ENCODE measurements around the gene TXNL4B. TPM values are rescaled to one million over a fixed set of nuclear protein-coding genes. Genes with fewer than 3 reads are reported as not detected.

Gene TXNL4B
- total and polyA plus RNA-seq, 4 donors, result 5.4 to 17.7 (median 12.7) TPM

- Histone ChIP-seq H3K9me3 (ENCODE audit: control insufficient read depth in 4 of 4, insufficient read depth in 3 of 4, low read length in 3 of 4) (no peaks in the 10 kb centered on the region), H3K9ac (ENCODE audit: insufficient read depth in 1 of 2, low read length in 2 of 2) (no peak overlapping the region), H3K4me3 (no peak overlapping the region), H3K27me3 (ENCODE audit: control insufficient read depth in 3 of 3, insufficient read depth in 3 of 3, low read length in 2 of 3) (no peaks in the 10 kb centered on the region), H3K4me1 (ENCODE audit: control insufficient read depth in 5 of 5, insufficient read depth in 5 of 5, low read length in 5 of 5) (no peaks in the 10 kb centered on the region), H3K36me3 (ENCODE audit: control insufficient read depth in 4 of 4, insufficient read depth in 4 of 4, low read length in 4 of 4) (no peaks in the 10 kb centered on the region), H3K27ac (ENCODE audit: low read depth in 1 of 2, low read length in 1 of 2) (no peak overlapping the region)
- 93 to 96% methylated on average over 4 of the region's 4 CpGs for WGBS, 2 donors
- TF ChIP-seq, protein P1, sequence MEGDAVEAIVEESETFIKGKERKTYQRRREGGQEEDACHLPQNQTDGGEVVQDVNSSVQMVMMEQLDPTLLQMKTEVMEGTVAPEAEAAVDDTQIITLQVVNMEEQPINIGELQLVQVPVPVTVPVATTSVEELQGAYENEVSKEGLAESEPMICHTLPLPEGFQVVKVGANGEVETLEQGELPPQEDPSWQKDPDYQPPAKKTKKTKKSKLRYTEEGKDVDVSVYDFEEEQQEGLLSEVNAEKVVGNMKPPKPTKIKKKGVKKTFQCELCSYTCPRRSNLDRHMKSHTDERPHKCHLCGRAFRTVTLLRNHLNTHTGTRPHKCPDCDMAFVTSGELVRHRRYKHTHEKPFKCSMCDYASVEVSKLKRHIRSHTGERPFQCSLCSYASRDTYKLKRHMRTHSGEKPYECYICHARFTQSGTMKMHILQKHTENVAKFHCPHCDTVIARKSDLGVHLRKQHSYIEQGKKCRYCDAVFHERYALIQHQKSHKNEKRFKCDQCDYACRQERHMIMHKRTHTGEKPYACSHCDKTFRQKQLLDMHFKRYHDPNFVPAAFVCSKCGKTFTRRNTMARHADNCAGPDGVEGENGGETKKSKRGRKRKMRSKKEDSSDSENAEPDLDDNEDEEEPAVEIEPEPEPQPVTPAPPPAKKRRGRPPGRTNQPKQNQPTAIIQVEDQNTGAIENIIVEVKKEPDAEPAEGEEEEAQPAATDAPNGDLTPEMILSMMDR (IDR thresholded peaks at IDR 0.05; ENCODE audit: control extremely low read depth, extremely low read depth), result no peak
- ATAC-seq (ENCODE audit: insufficient read depth, low FRiP score) (no peak), DNase-seq (no peak)
These were observed 44.7 kb upstream of the TXNL4B start for GRCh38 chr16:72138064-72138572.

DNA sequence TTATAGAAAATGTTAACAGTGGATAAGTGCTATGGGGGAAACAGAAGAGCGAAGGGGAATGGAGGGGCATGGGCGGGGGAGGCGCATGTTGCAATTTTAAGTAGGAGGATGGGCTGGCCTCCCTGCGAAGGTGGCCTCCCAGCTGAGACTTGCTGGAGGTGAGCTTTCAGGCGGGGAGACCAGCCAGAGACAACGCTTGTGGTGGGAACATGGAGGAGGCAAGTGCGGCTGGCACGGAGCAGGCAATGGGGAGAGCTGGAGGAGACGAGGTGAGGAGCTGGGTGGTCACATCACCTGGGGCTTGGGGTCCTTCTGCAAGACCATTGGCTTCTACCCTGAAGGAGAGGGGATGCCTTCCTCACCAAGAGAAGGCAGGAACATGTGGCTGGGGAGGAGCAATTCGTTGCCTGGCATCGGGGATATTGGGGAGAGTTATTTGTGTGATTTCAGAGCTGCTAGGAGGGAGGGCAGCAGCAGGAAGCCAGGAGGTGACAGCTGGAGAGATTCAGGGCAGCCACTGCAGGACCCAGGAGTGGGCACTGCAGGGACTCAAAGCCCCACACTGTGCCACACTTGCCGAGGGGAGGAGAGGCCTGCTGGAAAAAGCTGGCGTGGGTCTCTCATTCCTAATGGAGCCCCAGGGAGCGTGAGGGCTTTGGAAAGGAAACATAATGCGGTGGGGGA lies 44.1 kb upstream of the TXNL4B start:
- no peak overlapping the region for H3K27ac ChIP-seq (ENCODE audit: low read depth in 1 of 2, low read length in 1 of 2)
- H3K4me3 ChIP-seq, result no peak overlapping the region
- H3K4me1 ChIP-seq (ENCODE audit: control insufficient read depth in 5 of 5, insufficient read depth in 5 of 5, low read length in 5 of 5), result no peaks in the 10 kb centered on the region
- ATAC-seq (ENCODE audit: insufficient read depth, low FRiP score) (no peak), DNase-seq (no peak)
- H3K36me3 ChIP-seq (ENCODE audit: control insufficient read depth in 4 of 4, insufficient read depth in 4 of 4, low read length in 4 of 4), result no peaks in the 10 kb centered on the region
- H3K9me3 ChIP-seq (ENCODE audit: control insufficient read depth in 4 of 4, insufficient read depth in 3 of 4, low read length in 3 of 4), result no peaks in the 10 kb centered on the region
- 87 to 93% methylated on average over 15 of the region's 15 CpGs for WGBS, 2 donors
- H3K27me3 ChIP-seq (ENCODE audit: control insufficient read depth in 3 of 3, insufficient read depth in 3 of 3, low read length in 2 of 3), result no peaks in the 10 kb centered on the region
- no peak overlapping the region for H3K9ac ChIP-seq (ENCODE audit: insufficient read depth in 1 of 2, low read length in 2 of 2)
- TF ChIP-seq, protein P1 (IDR thresholded peaks at IDR 0.05; ENCODE audit: control extremely low read depth, extremely low read depth), result no peak

- ATAC-seq (ENCODE audit: insufficient read depth, low FRiP score) (no peak), DNase-seq (no peak)
- no peak overlapping the region for H3K27ac ChIP-seq (ENCODE audit: low read depth in 1 of 2, low read length in 1 of 2)
- H3K4me3 ChIP-seq, result no peak overlapping the region
- no peaks in the 10 kb centered on the region for H3K4me1 ChIP-seq (ENCODE audit: control insufficient read depth in 5 of 5, insufficient read depth in 5 of 5, low read length in 5 of 5)
- H3K9me3 ChIP-seq (ENCODE audit: control insufficient read depth in 4 of 4, insufficient read depth in 3 of 4, low read length in 3 of 4), result no peaks in the 10 kb centered on the region
- no peaks in the 10 kb centered on the region for H3K27me3 ChIP-seq (ENCODE audit: control insufficient read depth in 3 of 3, insufficient read depth in 3 of 3, low read length in 2 of 3)
- H3K9ac ChIP-seq (ENCODE audit: insufficient read depth in 1 of 2, low read length in 2 of 2), result no peak overlapping the region
- H3K36me3 ChIP-seq (ENCODE audit: control insufficient read depth in 4 of 4, insufficient read depth in 4 of 4, low read length in 4 of 4), result no peaks in the 10 kb centered on the region
- 94% methylated on average over 2 of the region's 2 CpGs for WGBS, 2 donors
- TF ChIP-seq, protein P1 (IDR thresholded peaks at IDR 0.05; ENCODE audit: control extremely low read depth, extremely low read depth), result no peak
These were observed 41.1 kb upstream of the TXNL4B start for GRCh38 chr16:72134507-72134906.

Measured in lung (tissue), 12 donors.